ENCODE results near the gene ITPKA.
"Not testable (repeated sequence)": the region's sequence is repeated elsewhere in the genome, so short reads cannot be mapped to it uniquely, and the experiment has no call there.

Gene ITPKA

GRCh38 chr15:41493205-41493901, at the start of gene ITPKA:
Gene ITPKA, plus strand, starts transcription at chr15:41493874. Its CDS starts 54 bp downstream, at chr15:41493928.
- DNase-seq = peak; percentile 70

- no peak for DNase-seq
These were observed 48.3 kb upstream of the ITPKA start for GRCh38 chr15:41445399-41445798.

- no peak for DNase-seq
These were observed 31.4 kb upstream of the ITPKA start for GRCh38 chr15:41462084-41462795.

- DNase-seq = no peak
These were observed 28.6 kb upstream of the ITPKA start for GRCh38 chr15:41464889-41465580.

- peak; percentile 6 for DNase-seq
These were observed 27.8 kb upstream of the ITPKA start for GRCh38 chr15:41465822-41466421.

- no peak for DNase-seq
These were observed 27.0 kb upstream of the ITPKA start for GRCh38 chr15:41466711-41467110.

GRCh38 chr15:41469644-41470043, 24.0 kb upstream of the ITPKA start:
- DNase-seq = not testable (repeated sequence)

- no peak for DNase-seq
These were observed 20.3 kb upstream of the ITPKA start for GRCh38 chr15:41473418-41473817.

- no peak for DNase-seq
These were observed 19.2 kb upstream of the ITPKA start for GRCh38 chr15:41474436-41474835.

- no peak for DNase-seq
These were observed 18.7 kb upstream of the ITPKA start for GRCh38 chr15:41474941-41475340.

- DNase-seq = no peak
These were observed 17.1 kb upstream of the ITPKA start for GRCh38 chr15:41476416-41477048.

- DNase-seq = no peak
These were observed 13.1 kb upstream of the ITPKA start for GRCh38 chr15:41480396-41481140.

GRCh38 chr15:41482110-41482877, 11.4 kb upstream of the ITPKA start:
- DNase-seq = no peak

- DNase-seq = peak; percentile 22
These were observed 10.6 kb upstream of the ITPKA start for GRCh38 chr15:41483115-41483514.

GRCh38 chr15:41483519-41483918, 10.2 kb upstream of the ITPKA start:
- DNase-seq = no peak

- no peak for DNase-seq
These were observed 8.6 kb upstream of the ITPKA start for GRCh38 chr15:41484937-41485625.

- no peak for DNase-seq
These were observed 7.4 kb upstream of the ITPKA start for GRCh38 chr15:41486286-41486685.

- no peak for DNase-seq
These were observed 6.3 kb upstream of the ITPKA start for GRCh38 chr15:41487381-41487780.

- DNase-seq = no peak
These were observed 5.9 kb upstream of the ITPKA start for GRCh38 chr15:41487802-41488201.

GRCh38 chr15:41489641-41490040, 4.0 kb upstream of the ITPKA start:
- no peak for DNase-seq

- DNase-seq = no peak
These were observed 3.3 kb upstream of the ITPKA start for GRCh38 chr15:41490355-41490754.
